ENCODE measurements around the gene ATP1A3.
"Not testable (repeated sequence)": the region's sequence is repeated elsewhere in the genome, so short reads cannot be mapped to it uniquely, and the experiment has no call there.

Gene ATP1A3

GRCh38 chr19:41951686-41952172 is 42.3 kb downstream of the ATP1A3 start:
- Histone ChIP-seq H3K27ac (ENCODE audit: insufficient read depth, low read depth, low read length, poor library complexity, severe bottlenecking) (no peak overlapping the region), H3K9me3 (ENCODE audit: control insufficient read depth, low read length) (no peaks in the 10 kb centered on the region), H3K27me3 (ENCODE audit: control insufficient read depth, insufficient read depth, low read length, poor library complexity, severe bottlenecking) (peaks cover 4% of the 10 kb centered on the region), H3K4me3 (ENCODE audit: insufficient read depth, low read depth, low read length) (no peak overlapping the region), H3K4me1 (ENCODE audit: control insufficient read depth, insufficient read depth, low read length) (no peaks in the 10 kb centered on the region), H3K36me3 (ENCODE audit: control insufficient read depth, insufficient read depth, low read length) (no peaks in the 10 kb centered on the region)
- 8 to 10% methylated on average over 9 of the region's 12 CpGs for WGBS, 2 experiments

- Histone ChIP-seq H3K4me3 (ENCODE audit: insufficient read depth, low read depth, low read length) (no peak overlapping the region), H3K27ac (ENCODE audit: insufficient read depth, low read depth, low read length, poor library complexity, severe bottlenecking) (no peak overlapping the region), H3K9me3 (ENCODE audit: control insufficient read depth, low read length) (no peaks in the 10 kb centered on the region), H3K36me3 (ENCODE audit: control insufficient read depth, insufficient read depth, low read length) (no peaks in the 10 kb centered on the region), H3K4me1 (ENCODE audit: control insufficient read depth, insufficient read depth, low read length) (no peaks in the 10 kb centered on the region), H3K27me3 (ENCODE audit: control insufficient read depth, insufficient read depth, low read length, poor library complexity, severe bottlenecking) (peaks cover 4% of the 10 kb centered on the region)
- 83 to 90% methylated on average over 3 of the region's 3 CpGs for WGBS, 2 experiments
Measured at GRCh38 chr19:41947091-41947490, 46.9 kb downstream of the ATP1A3 start.

- 87 to 89% methylated on average over 8 of the region's 8 CpGs for WGBS, 2 experiments
- Histone ChIP-seq H3K36me3 (ENCODE audit: control insufficient read depth, insufficient read depth, low read length) (no peaks in the 10 kb centered on the region), H3K27ac (ENCODE audit: insufficient read depth, low read depth, low read length, poor library complexity, severe bottlenecking) (no peak overlapping the region), H3K9me3 (ENCODE audit: control insufficient read depth, low read length) (no peaks in the 10 kb centered on the region), H3K27me3 (ENCODE audit: control insufficient read depth, insufficient read depth, low read length, poor library complexity, severe bottlenecking) (peaks cover 20% of the 10 kb centered on the region), H3K4me1 (ENCODE audit: control insufficient read depth, insufficient read depth, low read length) (peaks cover 5% of the 10 kb centered on the region), H3K4me3 (ENCODE audit: insufficient read depth, low read depth, low read length) (no peak overlapping the region)
Measured at GRCh38 chr19:41945135-41945766, 48.8 kb downstream of the ATP1A3 start.

- Histone ChIP-seq H3K9me3 (ENCODE audit: control insufficient read depth, low read length) (no peaks in the 10 kb centered on the region), H3K36me3 (ENCODE audit: control insufficient read depth, insufficient read depth, low read length) (no peaks in the 10 kb centered on the region), H3K4me3 (ENCODE audit: insufficient read depth, low read depth, low read length) (no peak overlapping the region), H3K27me3 (ENCODE audit: control insufficient read depth, insufficient read depth, low read length, poor library complexity, severe bottlenecking) (peaks cover 29% of the 10 kb centered on the region), H3K27ac (ENCODE audit: insufficient read depth, low read depth, low read length, poor library complexity, severe bottlenecking) (no peak overlapping the region), H3K4me1 (ENCODE audit: control insufficient read depth, insufficient read depth, low read length) (peaks cover 5% of the 10 kb centered on the region)
- 65 to 72% methylated on average over 2 of the region's 2 CpGs for WGBS, 2 experiments
Measured at GRCh38 chr19:41944336-41944735, 49.7 kb downstream of the ATP1A3 start.

GRCh38 chr19:41941410-41942202 is 52.4 kb downstream of the ATP1A3 start:
- H3K27ac ChIP-seq (ENCODE audit: insufficient read depth, low read depth, low read length, poor library complexity, severe bottlenecking) = no peak overlapping the region
- no peaks in the 10 kb centered on the region for H3K36me3 ChIP-seq (ENCODE audit: control insufficient read depth, insufficient read depth, low read length)
- WGBS, 2 experiments = 80 to 83% methylated on average over 8 to 9 of the region's 9 CpGs
- H3K4me1 ChIP-seq (ENCODE audit: control insufficient read depth, insufficient read depth, low read length) = peaks cover 5% of the 10 kb centered on the region
- H3K27me3 ChIP-seq (ENCODE audit: control insufficient read depth, insufficient read depth, low read length, poor library complexity, severe bottlenecking) = peaks cover 44% of the 10 kb centered on the region
- no peaks in the 10 kb centered on the region for H3K9me3 ChIP-seq (ENCODE audit: control insufficient read depth, low read length)
- H3K4me3 ChIP-seq (ENCODE audit: insufficient read depth, low read depth, low read length) = no peak overlapping the region

- H3K4me3 ChIP-seq (ENCODE audit: insufficient read depth, low read depth, low read length) = peak overlapping the region; percentile 43
- H3K27me3 ChIP-seq (ENCODE audit: control insufficient read depth, insufficient read depth, low read length, poor library complexity, severe bottlenecking) = peaks cover 51% of the 10 kb centered on the region
- H3K9me3 ChIP-seq (ENCODE audit: control insufficient read depth, low read length) = no peaks in the 10 kb centered on the region
- no peak overlapping the region for H3K27ac ChIP-seq (ENCODE audit: insufficient read depth, low read depth, low read length, poor library complexity, severe bottlenecking)
- no peaks in the 10 kb centered on the region for H3K36me3 ChIP-seq (ENCODE audit: control insufficient read depth, insufficient read depth, low read length)
- 10 to 11% methylated on average over 53 of the region's 53 CpGs for WGBS, 2 experiments
- H3K4me1 ChIP-seq (ENCODE audit: control insufficient read depth, insufficient read depth, low read length) = peaks cover 5% of the 10 kb centered on the region
Measured at GRCh38 chr19:41940731-41941409, 53.2 kb downstream of the ATP1A3 start.

GRCh38 chr19:41939861-41940730 is 53.9 kb downstream of the ATP1A3 start:
- 2% methylated on average over 83 of the region's 83 CpGs for WGBS, 2 experiments
- H3K4me3 ChIP-seq (ENCODE audit: insufficient read depth, low read depth, low read length) = peak overlapping the region; percentile 43
- peaks cover 59% of the 10 kb centered on the region for H3K27me3 ChIP-seq (ENCODE audit: control insufficient read depth, insufficient read depth, low read length, poor library complexity, severe bottlenecking)

GRCh38 chr19:41939209-41939608 is 54.8 kb downstream of the ATP1A3 start:
- H3K36me3 ChIP-seq (ENCODE audit: control insufficient read depth, insufficient read depth, low read length); H3K4me3 ChIP-seq (ENCODE audit: insufficient read depth, low read depth, low read length); H3K27ac ChIP-seq (ENCODE audit: insufficient read depth, low read depth, low read length, poor library complexity, severe bottlenecking); H3K4me1 ChIP-seq (ENCODE audit: control insufficient read depth, insufficient read depth, low read length); H3K9me3 ChIP-seq (ENCODE audit: control insufficient read depth, low read length): not testable (repeated sequence)
- H3K27me3 ChIP-seq (ENCODE audit: control insufficient read depth, insufficient read depth, low read length, poor library complexity, severe bottlenecking) = peaks cover 68% of the 10 kb centered on the region

More at GRCh38 chr19:41939861-41940730, 53.9 kb downstream of the ATP1A3 start:
- Histone ChIP-seq H3K4me1 (ENCODE audit: control insufficient read depth, insufficient read depth, low read length) (peaks cover 5% of the 10 kb centered on the region), H3K9me3 (ENCODE audit: control insufficient read depth, low read length) (no peaks in the 10 kb centered on the region), H3K27ac (ENCODE audit: insufficient read depth, low read depth, low read length, poor library complexity, severe bottlenecking) (no peak overlapping the region), H3K36me3 (ENCODE audit: control insufficient read depth, insufficient read depth, low read length) (no peaks in the 10 kb centered on the region)

GRCh38 chr19:41937525-41938468 is 56.2 kb downstream of the ATP1A3 start:
- Histone ChIP-seq H3K36me3 (ENCODE audit: control insufficient read depth, insufficient read depth, low read length) (no peaks in the 10 kb centered on the region), H3K4me1 (ENCODE audit: control insufficient read depth, insufficient read depth, low read length) (peaks cover 5% of the 10 kb centered on the region), H3K9me3 (ENCODE audit: control insufficient read depth, low read length) (no peaks in the 10 kb centered on the region), H3K4me3 (ENCODE audit: insufficient read depth, low read depth, low read length) (no peak overlapping the region), H3K27ac (ENCODE audit: insufficient read depth, low read depth, low read length, poor library complexity, severe bottlenecking) (no peak overlapping the region), H3K27me3 (ENCODE audit: control insufficient read depth, insufficient read depth, low read length, poor library complexity, severe bottlenecking) (peaks cover 82% of the 10 kb centered on the region)
- WGBS, 2 experiments = 53% methylated on average over 22 of the region's 22 CpGs

Data from ectodermal cell (in vitro differentiated cells).